ENCODE data around the gene KLRC4.
"Not testable (repeated sequence)": the region's sequence is repeated elsewhere in the genome, so short reads cannot be mapped to it uniquely, and the experiment has no call there.

Gene KLRC4

GRCh38 chr12:10454531-10454930 is 45.0 kb upstream of the KLRC4 start:
- no peaks in the 10 kb centered on the region for H3K4me1 ChIP-seq (ENCODE audit: insufficient read depth, low read length)
- no peak overlapping the region for H3K4me2 ChIP-seq (ENCODE audit: insufficient read depth, low read length)
- peaks cover 10% of the 10 kb centered on the region for H3K9me3 ChIP-seq (ENCODE audit: insufficient read depth, low read length, severe bottlenecking)
- no peak for ATAC-seq (ENCODE audit: insufficient read depth, low read depth)
- H3K27me3 ChIP-seq (ENCODE audit: insufficient read depth, low read length, poor library complexity), result no peaks in the 10 kb centered on the region
- no peak overlapping the region for H3K9ac ChIP-seq (ENCODE audit: low read depth, low read length)
- no peak overlapping the region for H3K27ac ChIP-seq (ENCODE audit: low read length)
- no peaks in the 10 kb centered on the region for H3K79me2 ChIP-seq (ENCODE audit: insufficient read depth, low read length)
- no peak overlapping the region for H3K4me3 ChIP-seq (ENCODE audit: low read depth in 1 of 2, low read length in 2 of 2)
- no peaks in the 10 kb centered on the region for H3K36me3 ChIP-seq (ENCODE audit: insufficient read depth, low read length)
- H2AFZ ChIP-seq (ENCODE audit: low read depth, low read length), result no peak overlapping the region
- no peak for TF ChIP-seq EZH2 (IDR thresholded peaks at IDR 0.05; ENCODE audit: borderline replicate concordance, low read depth, low read length, severe bottlenecking)
- no peak for TF ChIP-seq CTCF (IDR thresholded peaks at IDR 0.05; ENCODE audit: borderline replicate concordance, extremely low read depth, low read length, poor library complexity, severe bottlenecking)
- no peak for DNase-seq
- no peaks in the 10 kb centered on the region for H4K20me1 ChIP-seq (ENCODE audit: insufficient read depth, low read length)

GRCh38 chr12:10453156-10453555 is 43.6 kb upstream of the KLRC4 start, which contains the start of gene KLRC1:
KLRC1 (minus strand) TSS chr12:10453377; CDS start chr12:10451156, 2,221 bp downstream.
- H3K27me3 ChIP-seq (ENCODE audit: insufficient read depth, low read length, poor library complexity), result no peaks in the 10 kb centered on the region

DNA sequence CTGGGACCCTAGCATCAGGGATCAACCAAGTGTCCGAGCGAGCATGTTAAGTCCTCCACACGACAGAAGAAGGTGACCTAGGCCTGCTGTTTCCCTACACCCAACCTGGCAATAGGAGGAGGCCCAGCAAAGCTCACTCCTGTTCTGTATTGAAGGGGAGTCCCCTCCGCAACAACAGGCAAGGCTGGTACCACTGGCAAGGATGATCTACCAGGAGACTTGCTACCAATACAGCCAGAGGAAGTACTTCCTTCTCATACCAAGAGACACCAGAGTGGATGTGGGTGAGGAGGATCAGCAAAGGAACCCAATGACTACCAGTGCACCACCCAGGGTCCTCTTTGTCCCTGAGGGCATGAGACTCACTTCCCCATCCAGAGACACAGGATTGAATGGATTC is 38.7 kb upstream of the KLRC4 start:
- H3K4me1 ChIP-seq (ENCODE audit: insufficient read depth, low read length), result no peaks in the 10 kb centered on the region
- no peaks in the 10 kb centered on the region for H3K36me3 ChIP-seq (ENCODE audit: insufficient read depth, low read length)
- H3K9me3 ChIP-seq (ENCODE audit: insufficient read depth, low read length, severe bottlenecking), result no peaks in the 10 kb centered on the region
- no peaks in the 10 kb centered on the region for H3K79me2 ChIP-seq (ENCODE audit: insufficient read depth, low read length)
- H3K27ac ChIP-seq (ENCODE audit: low read length), result no peak overlapping the region
- no peak for TF ChIP-seq CTCF (IDR thresholded peaks at IDR 0.05; ENCODE audit: borderline replicate concordance, extremely low read depth, low read length, poor library complexity, severe bottlenecking)
- no peak for TF ChIP-seq EZH2 (IDR thresholded peaks at IDR 0.05; ENCODE audit: borderline replicate concordance, low read depth, low read length, severe bottlenecking)
- no peaks in the 10 kb centered on the region for H4K20me1 ChIP-seq (ENCODE audit: insufficient read depth, low read length)
- DNase-seq, result no peak
- H3K9ac ChIP-seq (ENCODE audit: low read depth, low read length), result no peak overlapping the region
- H2AFZ ChIP-seq (ENCODE audit: low read depth, low read length), result no peak overlapping the region
- H3K27me3 ChIP-seq (ENCODE audit: insufficient read depth, low read length, poor library complexity), result no peaks in the 10 kb centered on the region
- no peak for ATAC-seq (ENCODE audit: insufficient read depth, low read depth)
- no peak overlapping the region for H3K4me3 ChIP-seq (ENCODE audit: low read depth in 1 of 2, low read length in 2 of 2)
- H3K4me2 ChIP-seq (ENCODE audit: insufficient read depth, low read length), result no peak overlapping the region

More at GRCh38 chr12:10453156-10453555, 43.6 kb upstream of the KLRC4 start, which contains the start of gene KLRC1:
- no peak for ATAC-seq (ENCODE audit: insufficient read depth, low read depth)
- Histone ChIP-seq H3K9me3 (ENCODE audit: insufficient read depth, low read length, severe bottlenecking) (peaks cover 10% of the 10 kb centered on the region), H4K20me1 (ENCODE audit: insufficient read depth, low read length) (no peaks in the 10 kb centered on the region), H3K4me1 (ENCODE audit: insufficient read depth, low read length) (no peaks in the 10 kb centered on the region), H3K36me3 (ENCODE audit: insufficient read depth, low read length) (no peaks in the 10 kb centered on the region), H3K27ac (ENCODE audit: low read length) (no peak within 1 kb of the TSS), H3K9ac (ENCODE audit: low read depth, low read length) (no peak within 1 kb of the TSS), H3K4me2 (ENCODE audit: insufficient read depth, low read length) (no peak within 1 kb of the TSS), H2AFZ (ENCODE audit: low read depth, low read length) (no peak within 1 kb of the TSS), H3K4me3 (ENCODE audit: low read depth in 1 of 2, low read length in 2 of 2) (no peak within 1 kb of the TSS), H3K79me2 (ENCODE audit: insufficient read depth, low read length) (no peaks in the 10 kb centered on the region)
- TF ChIP-seq CTCF (IDR thresholded peaks at IDR 0.05; ENCODE audit: borderline replicate concordance, extremely low read depth, low read length, poor library complexity, severe bottlenecking) (no peak), EZH2 (IDR thresholded peaks at IDR 0.05; ENCODE audit: borderline replicate concordance, low read depth, low read length, severe bottlenecking) (no peak)
- DNase-seq, result no peak

DNA sequence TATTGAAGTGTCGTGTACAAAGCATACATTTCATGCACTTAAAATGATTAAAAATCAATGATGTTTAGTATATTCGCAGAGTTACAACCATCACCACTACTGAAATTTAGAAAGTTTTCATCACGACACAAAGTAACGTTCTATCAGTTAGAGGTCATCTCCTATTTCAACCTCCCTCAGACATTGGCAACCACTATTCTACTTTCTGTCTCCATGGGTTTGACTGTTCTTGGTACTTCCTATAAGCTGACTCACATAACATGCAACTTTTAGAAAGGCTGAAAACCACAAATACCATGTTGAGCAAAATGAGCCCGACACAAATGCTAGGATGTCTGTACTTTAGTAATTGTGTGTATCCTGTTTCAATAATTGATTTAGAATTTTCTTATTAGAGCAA is 36.5 kb upstream of the KLRC4 start:
- not testable (repeated sequence) for H3K27me3 ChIP-seq (ENCODE audit: insufficient read depth, low read length, poor library complexity); H3K4me3 ChIP-seq (ENCODE audit: low read depth in 1 of 2, low read length in 2 of 2); H3K4me2 ChIP-seq (ENCODE audit: insufficient read depth, low read length); H2AFZ ChIP-seq (ENCODE audit: low read depth, low read length); H3K79me2 ChIP-seq (ENCODE audit: insufficient read depth, low read length); H3K4me1 ChIP-seq (ENCODE audit: insufficient read depth, low read length); H4K20me1 ChIP-seq (ENCODE audit: insufficient read depth, low read length); H3K36me3 ChIP-seq (ENCODE audit: insufficient read depth, low read length); H3K9ac ChIP-seq (ENCODE audit: low read depth, low read length); DNase-seq; H3K27ac ChIP-seq (ENCODE audit: low read length); H3K9me3 ChIP-seq (ENCODE audit: insufficient read depth, low read length, severe bottlenecking); ATAC-seq (ENCODE audit: insufficient read depth, low read depth)

GRCh38 chr12:10441144-10441543 is 31.6 kb upstream of the KLRC4 start:
- not testable (repeated sequence) for H3K36me3 ChIP-seq (ENCODE audit: insufficient read depth, low read length); H3K9me3 ChIP-seq (ENCODE audit: insufficient read depth, low read length, severe bottlenecking); H3K27ac ChIP-seq (ENCODE audit: low read length); H3K79me2 ChIP-seq (ENCODE audit: insufficient read depth, low read length); H3K4me3 ChIP-seq (ENCODE audit: low read depth in 1 of 2, low read length in 2 of 2); H3K27me3 ChIP-seq (ENCODE audit: insufficient read depth, low read length, poor library complexity); H2AFZ ChIP-seq (ENCODE audit: low read depth, low read length); H3K4me1 ChIP-seq (ENCODE audit: insufficient read depth, low read length); DNase-seq; H4K20me1 ChIP-seq (ENCODE audit: insufficient read depth, low read length); H3K9ac ChIP-seq (ENCODE audit: low read depth, low read length); ATAC-seq (ENCODE audit: insufficient read depth, low read depth); H3K4me2 ChIP-seq (ENCODE audit: insufficient read depth, low read length)

GRCh38 chr12:10439608-10440274 is 30.2 kb upstream of the KLRC4 start:
- not testable (repeated sequence) for H3K9ac ChIP-seq (ENCODE audit: low read depth, low read length); H3K36me3 ChIP-seq (ENCODE audit: insufficient read depth, low read length); ATAC-seq (ENCODE audit: insufficient read depth, low read depth); H3K4me3 ChIP-seq (ENCODE audit: low read depth in 1 of 2, low read length in 2 of 2); H3K9me3 ChIP-seq (ENCODE audit: insufficient read depth, low read length, severe bottlenecking); H2AFZ ChIP-seq (ENCODE audit: low read depth, low read length); H3K27ac ChIP-seq (ENCODE audit: low read length); H4K20me1 ChIP-seq (ENCODE audit: insufficient read depth, low read length); H3K4me1 ChIP-seq (ENCODE audit: insufficient read depth, low read length); H3K27me3 ChIP-seq (ENCODE audit: insufficient read depth, low read length, poor library complexity); DNase-seq; H3K4me2 ChIP-seq (ENCODE audit: insufficient read depth, low read length); H3K79me2 ChIP-seq (ENCODE audit: insufficient read depth, low read length)

All from DND-41 (cell line).